Measurements from ENCODE around the gene MCOLN3. TPM values are rescaled to one million over a fixed set of nuclear protein-coding genes. Genes with fewer than 3 reads are reported as not detected.

Gene MCOLN3
- total RNA-seq, 1 experiment from 2014 or later, result 10.1 TPM

DNA sequence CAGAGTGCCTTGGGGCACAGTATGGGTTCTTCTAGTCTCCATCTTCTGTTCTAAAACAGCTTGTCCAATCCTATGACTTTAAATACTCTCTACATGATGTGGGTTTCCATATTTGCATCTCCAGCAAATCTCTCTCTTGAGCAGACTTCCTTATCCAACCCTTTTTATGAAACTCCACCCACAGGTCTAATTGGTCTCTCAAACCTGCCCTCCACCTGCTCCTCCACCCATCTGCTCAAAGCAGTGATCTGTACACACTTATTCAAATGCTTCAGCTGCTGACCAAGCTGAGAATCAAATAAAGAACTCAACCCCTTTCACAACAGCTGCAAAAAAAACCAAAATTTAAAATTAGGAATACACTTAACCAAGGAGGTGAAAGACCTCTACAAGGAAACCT lies 62.9 kb downstream of the MCOLN3 start:
- ChIA-PET CTCF (no interaction called here), POLR2A (ENCODE audit: unreplicated experiment) (no interaction called here)
- no TSS peak for BruUV-seq (replicated peaks)
- H3K27ac ChIP-seq, result no peak overlapping the region
- no peaks in the 10 kb centered on the region for H3K4me1 ChIP-seq (replicated peaks; ENCODE audit: insufficient read depth)
- no peak overlapping the region for H2AFZ ChIP-seq
- H3K27me3 ChIP-seq (ENCODE audit: insufficient read depth, low read depth), result no peaks in the 10 kb centered on the region
- DNase-seq, result no peak
- H3F3A ChIP-seq (ENCODE audit: insufficient read depth, low read depth), result no peaks in the 10 kb centered on the region
- TF ChIP-seq EZH2 (IDR thresholded peaks at IDR 0.05; ENCODE audit: low read depth), result no peak
- TF ChIP-seq, protein P1, sequence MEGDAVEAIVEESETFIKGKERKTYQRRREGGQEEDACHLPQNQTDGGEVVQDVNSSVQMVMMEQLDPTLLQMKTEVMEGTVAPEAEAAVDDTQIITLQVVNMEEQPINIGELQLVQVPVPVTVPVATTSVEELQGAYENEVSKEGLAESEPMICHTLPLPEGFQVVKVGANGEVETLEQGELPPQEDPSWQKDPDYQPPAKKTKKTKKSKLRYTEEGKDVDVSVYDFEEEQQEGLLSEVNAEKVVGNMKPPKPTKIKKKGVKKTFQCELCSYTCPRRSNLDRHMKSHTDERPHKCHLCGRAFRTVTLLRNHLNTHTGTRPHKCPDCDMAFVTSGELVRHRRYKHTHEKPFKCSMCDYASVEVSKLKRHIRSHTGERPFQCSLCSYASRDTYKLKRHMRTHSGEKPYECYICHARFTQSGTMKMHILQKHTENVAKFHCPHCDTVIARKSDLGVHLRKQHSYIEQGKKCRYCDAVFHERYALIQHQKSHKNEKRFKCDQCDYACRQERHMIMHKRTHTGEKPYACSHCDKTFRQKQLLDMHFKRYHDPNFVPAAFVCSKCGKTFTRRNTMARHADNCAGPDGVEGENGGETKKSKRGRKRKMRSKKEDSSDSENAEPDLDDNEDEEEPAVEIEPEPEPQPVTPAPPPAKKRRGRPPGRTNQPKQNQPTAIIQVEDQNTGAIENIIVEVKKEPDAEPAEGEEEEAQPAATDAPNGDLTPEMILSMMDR (conservative IDR thresholded peaks at IDR 0.05), result no peak
- no peak overlapping the region for H3K4me3 ChIP-seq
- no peak overlapping the region for H3K4me2 ChIP-seq
- peaks cover 3% of the 10 kb centered on the region; the same call in 1 of the 2 replicates for H3K9me3 ChIP-seq (ENCODE audit: insufficient read depth, low read depth)
- no peaks in the 10 kb centered on the region for H3K79me2 ChIP-seq (ENCODE audit: low read depth)
- intact Hi-C loops (cut with micrococcal nuclease; ENCODE audit: unreplicated experiment), result no loop called here
- H3K36me3 ChIP-seq (ENCODE audit: low read depth), result no peaks in the 10 kb centered on the region
- no peaks in the 10 kb centered on the region for H3K9me2 ChIP-seq (ENCODE audit: insufficient read depth)
- H4K20me1 ChIP-seq (ENCODE audit: insufficient read depth), result no peaks in the 10 kb centered on the region

DNA sequence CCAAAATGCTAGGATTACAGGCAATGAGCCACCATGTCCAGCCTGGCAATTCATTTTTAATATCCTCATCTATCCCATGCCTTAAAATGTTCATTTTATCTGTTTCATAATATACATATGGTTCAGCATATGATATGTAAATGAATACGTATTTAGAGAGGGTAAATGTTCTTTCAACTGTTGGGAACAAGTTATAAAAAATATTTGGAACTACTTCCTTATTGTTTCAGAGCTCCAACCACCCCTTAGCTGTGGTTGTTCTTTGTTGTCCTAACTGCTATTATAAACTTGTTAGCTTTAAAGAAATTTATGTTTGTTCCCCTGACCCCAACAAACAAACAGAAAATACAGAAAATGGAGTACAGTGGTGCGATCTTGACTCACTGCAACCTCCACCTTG lies 65.9 kb downstream of the MCOLN3 start:
- H3K4me3 ChIP-seq, result no peak overlapping the region
- no TSS peak for BruUV-seq (replicated peaks)
- POLR2A ChIA-PET (ENCODE audit: unreplicated experiment), result no interaction called here

DNA sequence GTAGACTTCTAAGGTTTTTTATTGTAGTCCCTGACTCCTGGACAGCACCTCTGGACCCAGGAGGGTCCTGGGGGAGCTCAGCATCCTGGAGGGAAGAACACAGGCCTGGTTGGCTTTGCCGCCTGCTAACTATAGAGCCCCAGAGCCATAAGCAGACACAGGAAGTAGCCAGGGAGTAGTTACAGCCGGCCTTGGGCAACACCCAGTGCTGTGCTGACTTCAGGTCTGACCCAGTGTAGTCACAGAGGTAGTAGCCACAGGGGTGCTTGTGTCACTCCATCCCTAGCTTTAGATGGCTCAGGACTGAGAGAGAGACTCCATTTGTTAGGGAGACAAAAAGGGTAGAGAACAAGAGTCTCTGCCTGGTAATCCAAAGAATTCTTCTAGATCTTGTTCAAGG lies 73.3 kb downstream of the MCOLN3 start:
- no peak overlapping the region for H3K4me3 ChIP-seq
- no peaks in the 10 kb centered on the region for H4K20me1 ChIP-seq (ENCODE audit: insufficient read depth)
- no peaks in the 10 kb centered on the region for H3K79me2 ChIP-seq (ENCODE audit: low read depth)
- H3K27me3 ChIP-seq (ENCODE audit: insufficient read depth, low read depth), result no peaks in the 10 kb centered on the region
- H3K4me2 ChIP-seq, result no peak overlapping the region
- TF ChIP-seq EZH2 (IDR thresholded peaks at IDR 0.05; ENCODE audit: low read depth), result no peak
- TF ChIP-seq, protein P1 (conservative IDR thresholded peaks at IDR 0.05), result no peak
- CTCF ChIA-PET, result no interaction called here
- H3K4me1 ChIP-seq (replicated peaks; ENCODE audit: insufficient read depth), result no peaks in the 10 kb centered on the region
- intact Hi-C loops (cut with micrococcal nuclease; ENCODE audit: unreplicated experiment), result no loop called here
- BruUV-seq (replicated peaks), result no TSS peak
- no peaks in the 10 kb centered on the region for H3K9me2 ChIP-seq (ENCODE audit: insufficient read depth)
- POLR2A ChIA-PET (ENCODE audit: unreplicated experiment), result no interaction called here
- no peak for DNase-seq
- H3K27ac ChIP-seq, result no peak overlapping the region
- no peaks in the 10 kb centered on the region for H3F3A ChIP-seq (ENCODE audit: insufficient read depth, low read depth)
- H2AFZ ChIP-seq, result no peak overlapping the region
- no peaks in the 10 kb centered on the region for H3K36me3 ChIP-seq (ENCODE audit: low read depth)
- H3K9me3 ChIP-seq (ENCODE audit: insufficient read depth, low read depth), result no peaks in the 10 kb centered on the region

More for the DNA sequence above, 65.9 kb downstream of the MCOLN3 start:
- no peaks in the 10 kb centered on the region for H3K27me3 ChIP-seq (ENCODE audit: insufficient read depth, low read depth)
- H3K9me2 ChIP-seq (ENCODE audit: insufficient read depth), result no peaks in the 10 kb centered on the region
- no peak overlapping the region for H3K4me2 ChIP-seq
- no peak overlapping the region for H2AFZ ChIP-seq
- no peak for DNase-seq
- TF ChIP-seq EZH2 (IDR thresholded peaks at IDR 0.05; ENCODE audit: low read depth), result no peak
- TF ChIP-seq, protein P1 (conservative IDR thresholded peaks at IDR 0.05), result no peak
- H3K4me1 ChIP-seq (replicated peaks; ENCODE audit: insufficient read depth), result no peaks in the 10 kb centered on the region
- no peaks in the 10 kb centered on the region for H3K79me2 ChIP-seq (ENCODE audit: low read depth)
- H3F3A ChIP-seq (ENCODE audit: insufficient read depth, low read depth), result no peaks in the 10 kb centered on the region
- CTCF ChIA-PET, result no interaction called here
- no peaks in the 10 kb centered on the region for H3K36me3 ChIP-seq (ENCODE audit: low read depth)
- no peaks in the 10 kb centered on the region for H4K20me1 ChIP-seq (ENCODE audit: insufficient read depth)
- intact Hi-C loops (cut with micrococcal nuclease; ENCODE audit: unreplicated experiment), result no loop called here
- H3K9me3 ChIP-seq (ENCODE audit: insufficient read depth, low read depth), result peaks cover 3% of the 10 kb centered on the region; the same call in 1 of the 2 replicates
- H3K27ac ChIP-seq, result no peak overlapping the region

Data from PC-9 (cell line).